ENCODE data around the gene FAN1.
"Not testable (repeated sequence)": the region's sequence is repeated elsewhere in the genome, so short reads cannot be mapped to it uniquely, and the experiment has no call there.

Gene FAN1

GRCh38 chr15:30903497-30904187 lies at the start of gene FAN1:
FAN1 (plus strand) TSS chr15:30903915; CDS start chr15:30904664, 749 bp downstream.
- peak; percentile 56 to 68 for DNase-seq (ENCODE audit: low read depth in 2 of 2, low spot score in 1 of 2)

GRCh38 chr15:30859091-30859874 lies 44.4 kb upstream of the FAN1 start:
- no peak for DNase-seq (ENCODE audit: low read depth in 2 of 2, low spot score in 1 of 2)

GRCh38 chr15:30865257-30865656 lies 38.5 kb upstream of the FAN1 start:
- no peak for DNase-seq (ENCODE audit: low read depth in 2 of 2, low spot score in 1 of 2)

- DNase-seq (ENCODE audit: low read depth in 2 of 2, low spot score in 1 of 2): no peak
Observed at GRCh38 chr15:30870681-30871080, 33.0 kb upstream of the FAN1 start.

GRCh38 chr15:30872341-30872748 lies 31.4 kb upstream of the FAN1 start:
- DNase-seq (ENCODE audit: low read depth in 2 of 2, low spot score in 1 of 2): no peak

GRCh38 chr15:30877070-30877469 lies 26.6 kb upstream of the FAN1 start:
- no peak for DNase-seq (ENCODE audit: low read depth in 2 of 2, low spot score in 1 of 2)

GRCh38 chr15:30878515-30878914 lies 25.2 kb upstream of the FAN1 start:
- no peak for DNase-seq (ENCODE audit: low read depth in 2 of 2, low spot score in 1 of 2)

GRCh38 chr15:30882849-30883433 lies 20.8 kb upstream of the FAN1 start:
- DNase-seq (ENCODE audit: low read depth in 2 of 2, low spot score in 1 of 2): peak in 1 of 2 donors; percentile 14

- DNase-seq (ENCODE audit: low read depth in 2 of 2, low spot score in 1 of 2): not testable (repeated sequence)
Observed at GRCh38 chr15:30883666-30884065, 20.0 kb upstream of the FAN1 start.

- no peak for DNase-seq (ENCODE audit: low read depth in 2 of 2, low spot score in 1 of 2)
Observed at GRCh38 chr15:30885814-30886213, 17.9 kb upstream of the FAN1 start.

- DNase-seq (ENCODE audit: low read depth in 2 of 2, low spot score in 1 of 2): no peak
Observed at GRCh38 chr15:30889196-30889595, 14.5 kb upstream of the FAN1 start.

- DNase-seq (ENCODE audit: low read depth in 2 of 2, low spot score in 1 of 2): no peak
Observed at GRCh38 chr15:30895461-30896210, 8.1 kb upstream of the FAN1 start.

GRCh38 chr15:30896211-30896606 lies 7.5 kb upstream of the FAN1 start:
- DNase-seq (ENCODE audit: low read depth in 2 of 2, low spot score in 1 of 2): no peak

GRCh38 chr15:30901889-30902288 lies 1.8 kb upstream of the FAN1 start:
- no peak for DNase-seq (ENCODE audit: low read depth in 2 of 2, low spot score in 1 of 2)

- no peak for DNase-seq (ENCODE audit: low read depth in 2 of 2, low spot score in 1 of 2)
Observed at GRCh38 chr15:30904812-30905211, 1.1 kb downstream of the FAN1 start.

GRCh38 chr15:30905821-30906220 lies 2.1 kb downstream of the FAN1 start:
- DNase-seq (ENCODE audit: low read depth in 2 of 2, low spot score in 1 of 2): no peak

GRCh38 chr15:30906366-30906765 lies 2.7 kb downstream of the FAN1 start:
- DNase-seq (ENCODE audit: low read depth in 2 of 2, low spot score in 1 of 2): no peak

- no peak for DNase-seq (ENCODE audit: low read depth in 2 of 2, low spot score in 1 of 2)
Observed at GRCh38 chr15:30913761-30914160, 10.0 kb downstream of the FAN1 start.

- no peak for DNase-seq (ENCODE audit: low read depth in 2 of 2, low spot score in 1 of 2)
Observed at GRCh38 chr15:30917013-30917412, 13.3 kb downstream of the FAN1 start.

GRCh38 chr15:30917675-30918074 lies 14.0 kb downstream of the FAN1 start:
- DNase-seq (ENCODE audit: low read depth in 2 of 2, low spot score in 1 of 2): no peak

GRCh38 chr15:30918366-30918765 lies 14.7 kb downstream of the FAN1 start:
- DNase-seq (ENCODE audit: low read depth in 2 of 2, low spot score in 1 of 2): no peak

Measured in stimulated activated CD8-positive, alpha-beta memory T cell treated with anti-CD3 and anti-CD28 coated beads, Interleukin-4, amount 100 ng/mL, for 4 hours (primary cell).